ENCODE data around the gene DEGS1.

DEGS1 gene

DNA sequence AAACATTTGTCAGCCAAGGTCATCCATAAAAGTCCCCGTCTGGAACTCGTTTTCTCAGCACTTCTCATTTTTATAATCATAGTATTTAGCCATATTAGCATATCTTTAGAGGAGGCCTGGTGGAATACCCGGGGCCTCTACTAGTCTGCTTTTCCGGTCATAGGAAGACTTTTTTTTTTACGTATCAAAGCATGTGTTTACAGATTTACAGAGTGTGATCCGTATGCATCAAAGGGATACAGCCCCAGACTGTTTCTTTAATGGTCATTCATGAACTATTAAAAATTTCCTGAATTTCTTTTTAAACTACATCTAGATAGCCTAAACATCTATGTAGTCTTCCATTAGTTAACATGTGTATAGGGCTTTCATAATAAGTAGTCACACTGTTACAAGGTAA, 23.5 kb upstream of the DEGS1 start:
- Histone ChIP-seq H3K4me3 (ENCODE audit: low read length in 2 of 2) (no peak overlapping the region), H3K9ac (ENCODE audit: low read depth, low read length, poor library complexity) (no peak overlapping the region), H2AK5ac (ENCODE audit: low read depth, low read length) (no peak overlapping the region), H3K9me3 (replicated peaks in 1 of 2; ENCODE audit: control insufficient read depth in 2 of 2, insufficient read depth in 1 of 2, low read depth in 1 of 2, low read length in 2 of 2) (no peaks in the 10 kb centered on the region), H2BK12ac (ENCODE audit: low read length) (no peak overlapping the region), H3K36me3 (replicated peaks in 1 of 2; ENCODE audit: control insufficient read depth in 2 of 2, insufficient read depth in 2 of 2, low read length in 2 of 2) (peaks cover 13 to 67% of the 10 kb centered on the region in 2 donors), H3K14ac (ENCODE audit: low read length) (no peak overlapping the region), H3K4ac (ENCODE audit: low read length) (no peak overlapping the region), H3K18ac (ENCODE audit: low read length) (no peak overlapping the region), H3K4me2 (ENCODE audit: insufficient read depth, low read length, poor library complexity, severe bottlenecking) (no peak overlapping the region), H3K27me3 (ENCODE audit: control insufficient read depth in 3 of 3, insufficient read depth in 3 of 3, low read depth in 1 of 3, low read length in 3 of 3) (no peaks in the 10 kb centered on the region), H4K8ac (ENCODE audit: low read depth, low read length) (no peak overlapping the region), H3K79me1 (ENCODE audit: low read depth, low read length) (no peaks in the 10 kb centered on the region), H2BK120ac (ENCODE audit: low read depth, low read length) (no peak overlapping the region), H2BK5ac (ENCODE audit: low read length) (no peak overlapping the region), H3K27ac (replicated peaks; ENCODE audit: low read length) (no peak overlapping the region), H4K91ac (ENCODE audit: low read depth, low read length, poor library complexity) (no peak overlapping the region), H3K23ac (ENCODE audit: low read depth, low read length, poor library complexity) (no peak overlapping the region), H3K4me1 (ENCODE audit: control insufficient read depth in 2 of 2, insufficient read depth in 1 of 2, low read depth in 1 of 2, low read length in 2 of 2) (no peaks in the 10 kb centered on the region), H2BK15ac (ENCODE audit: low read length) (no peak overlapping the region), H2AFZ (ENCODE audit: low read length) (no peak overlapping the region)
- no peak for DNase-seq (ENCODE audit: low spot score)
- no CpG with 5 or more reads among the region's 6 CpGs for WGBS, 2 donors (ENCODE audit: extremely low coverage in 2 of 2, insufficient read length in 2 of 2, insufficient replicate concordance in 1 of 2)

- H3K36me3 ChIP-seq (replicated peaks in 1 of 2; ENCODE audit: control insufficient read depth in 2 of 2, insufficient read depth in 2 of 2, low read length in 2 of 2): peaks cover 13 to 66% of the 10 kb centered on the region in 2 donors
- H2AK5ac ChIP-seq (ENCODE audit: low read depth, low read length): no peak overlapping the region
- no peak overlapping the region for H3K14ac ChIP-seq (ENCODE audit: low read length)
- no peak overlapping the region for H3K4me3 ChIP-seq (ENCODE audit: low read length in 2 of 2)
- H3K79me1 ChIP-seq (ENCODE audit: low read depth, low read length): no peaks in the 10 kb centered on the region
- H2AFZ ChIP-seq (ENCODE audit: low read length): no peak overlapping the region
- H3K4me1 ChIP-seq (ENCODE audit: control insufficient read depth in 2 of 2, insufficient read depth in 1 of 2, low read depth in 1 of 2, low read length in 2 of 2): no peaks in the 10 kb centered on the region
- no peak overlapping the region for H4K91ac ChIP-seq (ENCODE audit: low read depth, low read length, poor library complexity)
- no peak overlapping the region for H2BK120ac ChIP-seq (ENCODE audit: low read depth, low read length)
- no peak for DNase-seq (ENCODE audit: low spot score)
- H4K8ac ChIP-seq (ENCODE audit: low read depth, low read length): no peak overlapping the region
- H3K18ac ChIP-seq (ENCODE audit: low read length): no peak overlapping the region
- no peak overlapping the region for H2BK12ac ChIP-seq (ENCODE audit: low read length)
- H3K4ac ChIP-seq (ENCODE audit: low read length): no peak overlapping the region
- H3K27ac ChIP-seq (replicated peaks; ENCODE audit: low read length): no peak overlapping the region
- H2BK5ac ChIP-seq (ENCODE audit: low read length): no peak overlapping the region
- no peak overlapping the region for H2BK15ac ChIP-seq (ENCODE audit: low read length)
- no CpG with 5 or more reads among the region's 9 CpGs for WGBS, 2 donors (ENCODE audit: extremely low coverage in 2 of 2, insufficient read length in 2 of 2, insufficient replicate concordance in 1 of 2)
- H3K23ac ChIP-seq (ENCODE audit: low read depth, low read length, poor library complexity): no peak overlapping the region
- H3K4me2 ChIP-seq (ENCODE audit: insufficient read depth, low read length, poor library complexity, severe bottlenecking): no peak overlapping the region
- no peaks in the 10 kb centered on the region for H3K27me3 ChIP-seq (ENCODE audit: control insufficient read depth in 3 of 3, insufficient read depth in 3 of 3, low read depth in 1 of 3, low read length in 3 of 3)
- no peak overlapping the region for H3K9ac ChIP-seq (ENCODE audit: low read depth, low read length, poor library complexity)
- H3K9me3 ChIP-seq (replicated peaks in 1 of 2; ENCODE audit: control insufficient read depth in 2 of 2, insufficient read depth in 1 of 2, low read depth in 1 of 2, low read length in 2 of 2): no peaks in the 10 kb centered on the region
Measured at GRCh38 chr1:224160171-224160682, 22.8 kb upstream of the DEGS1 start.

- Histone ChIP-seq H3K23ac (ENCODE audit: low read depth, low read length, poor library complexity) (no peak overlapping the region), H2AK5ac (ENCODE audit: low read depth, low read length) (no peak overlapping the region), H2BK15ac (ENCODE audit: low read length) (no peak overlapping the region), H3K4me2 (ENCODE audit: insufficient read depth, low read length, poor library complexity, severe bottlenecking) (no peak overlapping the region), H3K27me3 (ENCODE audit: control insufficient read depth in 3 of 3, insufficient read depth in 3 of 3, low read depth in 1 of 3, low read length in 3 of 3) (no peaks in the 10 kb centered on the region), H4K8ac (ENCODE audit: low read depth, low read length) (no peak overlapping the region), H2BK5ac (ENCODE audit: low read length) (no peak overlapping the region), H3K27ac (replicated peaks; ENCODE audit: low read length) (no peak overlapping the region), H3K4me1 (ENCODE audit: control insufficient read depth in 2 of 2, insufficient read depth in 1 of 2, low read depth in 1 of 2, low read length in 2 of 2) (no peaks in the 10 kb centered on the region), H3K9me3 (replicated peaks in 1 of 2; ENCODE audit: control insufficient read depth in 2 of 2, insufficient read depth in 1 of 2, low read depth in 1 of 2, low read length in 2 of 2) (no peaks in the 10 kb centered on the region), H3K79me1 (ENCODE audit: low read depth, low read length) (no peaks in the 10 kb centered on the region), H3K9ac (ENCODE audit: low read depth, low read length, poor library complexity) (no peak overlapping the region), H3K36me3 (replicated peaks in 1 of 2; ENCODE audit: control insufficient read depth in 2 of 2, insufficient read depth in 2 of 2, low read length in 2 of 2) (peaks cover 9 to 44% of the 10 kb centered on the region in 2 donors), H3K18ac (ENCODE audit: low read length) (no peak overlapping the region), H3K4ac (ENCODE audit: low read length) (no peak overlapping the region), H3K4me3 (ENCODE audit: low read length in 2 of 2) (no peak overlapping the region), H4K91ac (ENCODE audit: low read depth, low read length, poor library complexity) (no peak overlapping the region), H2BK120ac (ENCODE audit: low read depth, low read length) (no peak overlapping the region), H2AFZ (ENCODE audit: low read length) (no peak overlapping the region), H3K14ac (ENCODE audit: low read length) (no peak overlapping the region), H2BK12ac (ENCODE audit: low read length) (no peak overlapping the region)
- DNase-seq (ENCODE audit: low spot score): no peak
- no CpG with 5 or more reads among the region's 8 CpGs for WGBS, 2 donors (ENCODE audit: extremely low coverage in 2 of 2, insufficient read length in 2 of 2, insufficient replicate concordance in 1 of 2)
Measured at GRCh38 chr1:224162768-224163167, 20.3 kb upstream of the DEGS1 start.

DNA sequence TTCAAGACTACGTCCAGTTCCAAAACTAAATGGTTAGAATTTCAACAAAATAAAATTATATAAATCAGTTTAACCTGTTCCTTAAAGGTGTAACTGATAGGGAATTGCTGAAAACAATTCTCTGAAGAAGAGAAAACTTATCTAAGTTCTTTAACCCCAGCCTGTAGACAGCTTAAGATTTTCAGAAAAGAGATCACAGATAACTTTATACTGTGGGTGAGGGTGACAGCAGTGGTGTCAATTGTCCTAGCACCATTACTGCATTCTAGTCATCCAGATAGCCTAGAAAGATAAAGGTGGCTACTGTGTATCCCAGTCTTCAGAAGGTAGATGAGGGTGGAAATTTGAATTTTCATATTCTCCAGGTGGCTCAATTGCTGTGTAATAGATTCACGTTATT, 19.7 kb upstream of the DEGS1 start:
- no peak overlapping the region for H4K91ac ChIP-seq (ENCODE audit: low read depth, low read length, poor library complexity)
- H4K8ac ChIP-seq (ENCODE audit: low read depth, low read length): no peak overlapping the region
- no peaks in the 10 kb centered on the region for H3K9me3 ChIP-seq (replicated peaks in 1 of 2; ENCODE audit: control insufficient read depth in 2 of 2, insufficient read depth in 1 of 2, low read depth in 1 of 2, low read length in 2 of 2)
- no peak overlapping the region for H3K9ac ChIP-seq (ENCODE audit: low read depth, low read length, poor library complexity)
- no peak overlapping the region for H3K18ac ChIP-seq (ENCODE audit: low read length)
- no peaks in the 10 kb centered on the region for H3K27me3 ChIP-seq (ENCODE audit: control insufficient read depth in 3 of 3, insufficient read depth in 3 of 3, low read depth in 1 of 3, low read length in 3 of 3)
- peaks cover 9 to 39% of the 10 kb centered on the region in 2 donors for H3K36me3 ChIP-seq (replicated peaks in 1 of 2; ENCODE audit: control insufficient read depth in 2 of 2, insufficient read depth in 2 of 2, low read length in 2 of 2)
- H2AFZ ChIP-seq (ENCODE audit: low read length): no peak overlapping the region
- H2BK120ac ChIP-seq (ENCODE audit: low read depth, low read length): no peak overlapping the region
- no peaks in the 10 kb centered on the region for H3K4me1 ChIP-seq (ENCODE audit: control insufficient read depth in 2 of 2, insufficient read depth in 1 of 2, low read depth in 1 of 2, low read length in 2 of 2)
- H3K14ac ChIP-seq (ENCODE audit: low read length): no peak overlapping the region
- H3K4me2 ChIP-seq (ENCODE audit: insufficient read depth, low read length, poor library complexity, severe bottlenecking): no peak overlapping the region
- H2BK15ac ChIP-seq (ENCODE audit: low read length): no peak overlapping the region
- no peak overlapping the region for H3K27ac ChIP-seq (replicated peaks; ENCODE audit: low read length)
- no peak for DNase-seq (ENCODE audit: low spot score)
- H2BK12ac ChIP-seq (ENCODE audit: low read length): no peak overlapping the region
- H2AK5ac ChIP-seq (ENCODE audit: low read depth, low read length): no peak overlapping the region
- H3K4ac ChIP-seq (ENCODE audit: low read length): no peak overlapping the region
- H2BK5ac ChIP-seq (ENCODE audit: low read length): no peak overlapping the region
- H3K79me1 ChIP-seq (ENCODE audit: low read depth, low read length): no peaks in the 10 kb centered on the region
- WGBS, 2 donors (ENCODE audit: extremely low coverage in 2 of 2, insufficient read length in 2 of 2, insufficient replicate concordance in 1 of 2): no CpG with 5 or more reads among the region's 2 CpGs
- H3K4me3 ChIP-seq (ENCODE audit: low read length in 2 of 2): no peak overlapping the region
- no peak overlapping the region for H3K23ac ChIP-seq (ENCODE audit: low read depth, low read length, poor library complexity)
